ENCODE results near the gene ARHGEF3.

The ARHGEF3 gene

DNA sequence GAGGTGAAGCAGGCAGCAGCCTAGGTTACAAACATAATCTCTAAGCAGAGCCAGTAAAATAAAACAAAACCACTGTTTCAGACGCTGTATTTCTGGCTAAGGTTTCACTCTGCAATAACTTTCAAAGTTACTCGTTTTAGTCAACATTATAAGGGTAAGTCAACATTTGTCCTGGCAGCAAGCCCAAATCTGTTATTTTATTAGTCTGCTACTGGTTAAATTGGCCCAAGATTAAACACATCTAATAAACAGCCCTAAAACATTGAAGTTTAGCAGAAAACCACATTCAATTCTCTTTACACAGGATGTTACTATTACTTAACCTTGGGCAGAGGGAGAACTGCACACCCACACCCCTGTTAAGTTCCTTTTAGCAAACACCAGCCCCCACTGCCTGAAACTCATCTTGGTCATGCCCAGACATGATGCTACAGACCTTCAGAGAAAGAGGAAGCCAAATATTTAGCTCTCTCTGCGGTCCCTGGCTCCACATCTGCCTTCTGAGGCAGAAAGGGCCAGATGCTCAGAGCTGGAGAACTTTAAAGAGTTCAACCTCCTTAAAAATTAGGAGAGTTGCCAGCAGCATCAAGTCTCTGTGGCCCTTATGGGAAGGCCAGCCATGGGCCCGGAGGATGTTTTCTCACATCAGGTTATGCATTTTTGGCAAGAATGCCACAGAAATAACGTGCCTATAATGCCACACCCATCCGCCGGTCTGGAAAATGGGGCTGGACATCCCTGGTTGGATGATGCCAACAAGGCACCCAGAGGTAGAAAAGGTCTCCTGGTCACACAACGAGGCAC, 17.9 kb downstream of the ARHGEF3 start:
- no peak overlapping the region for H3K4me2 ChIP-seq (ENCODE audit: low read length)
- no peak overlapping the region for H3K4me3 ChIP-seq (ENCODE audit: low read length)
- no CpG with 5 or more reads among the region's 8 CpGs for WGBS (ENCODE audit: extremely low coverage, insufficient coverage, low lambda C conversion rate)

GRCh38 chr3:56782906-56783305, 18.8 kb downstream of the ARHGEF3 start:
- no peak overlapping the region for H3K4me3 ChIP-seq (ENCODE audit: low read length)
- no CpG with 5 or more reads among the region's 2 CpGs for WGBS (ENCODE audit: extremely low coverage, insufficient coverage, low lambda C conversion rate)
- H3K79me2 ChIP-seq (ENCODE audit: control insufficient read depth, insufficient read depth, low read length) = no peaks in the 10 kb centered on the region
- DNase-seq = no peak
- peak overlapping the region; percentile 97 for H2BK120ac ChIP-seq (ENCODE audit: low read depth, low read length)
- no peak overlapping the region for H3K23ac ChIP-seq (ENCODE audit: low read length)
- peak overlapping the region; percentile 58 for H3K27ac ChIP-seq (ENCODE audit: low read depth, low read length)
- H2BK5ac ChIP-seq (ENCODE audit: low read length) = peak overlapping the region; percentile 56
- peaks cover 3% of the 10 kb centered on the region for H3K4me1 ChIP-seq (ENCODE audit: control insufficient read depth, low read depth, low read length)
- H3K79me1 ChIP-seq (ENCODE audit: low read length) = no peaks in the 10 kb centered on the region
- H3K56ac ChIP-seq (ENCODE audit: low read length) = peak overlapping the region; percentile 57
- peak overlapping the region; percentile 24 for H4K5ac ChIP-seq (ENCODE audit: low read length)
- peak overlapping the region; percentile 88 for H3K4ac ChIP-seq (ENCODE audit: low read depth, low read length)
- no peaks in the 10 kb centered on the region for H3K36me3 ChIP-seq (ENCODE audit: control insufficient read depth, insufficient read depth, low read length)
- no peak overlapping the region for H3K4me2 ChIP-seq (ENCODE audit: low read length)
- no peak overlapping the region for H2AK5ac ChIP-seq (ENCODE audit: low read length)
- peak overlapping the region; percentile 99 for H3K18ac ChIP-seq (ENCODE audit: low read length)
- no peak overlapping the region for H4K8ac ChIP-seq (ENCODE audit: low read depth, low read length)
- no peaks in the 10 kb centered on the region for H3K27me3 ChIP-seq (ENCODE audit: insufficient read depth, low read length, poor library complexity)
- H2BK15ac ChIP-seq (replicated peaks; ENCODE audit: low read depth) = no peak overlapping the region
- H3K9ac ChIP-seq (ENCODE audit: low read length) = peak overlapping the region; percentile 6

More for the DNA sequence above, 17.9 kb downstream of the ARHGEF3 start:
- Histone ChIP-seq H4K8ac (ENCODE audit: low read depth, low read length) (peak overlapping the region; percentile 84), H3K27me3 (ENCODE audit: insufficient read depth, low read length, poor library complexity) (no peaks in the 10 kb centered on the region), H2BK5ac (ENCODE audit: low read length) (no peak overlapping the region), H4K5ac (ENCODE audit: low read length) (no peak overlapping the region), H3K79me1 (ENCODE audit: low read length) (no peaks in the 10 kb centered on the region), H3K23ac (ENCODE audit: low read length) (no peak overlapping the region), H3K4me1 (ENCODE audit: control insufficient read depth, low read depth, low read length) (peaks cover 3% of the 10 kb centered on the region), H3K36me3 (ENCODE audit: control insufficient read depth, insufficient read depth, low read length) (no peaks in the 10 kb centered on the region), H3K27ac (ENCODE audit: low read depth, low read length) (peak overlapping the region; percentile 58), H2BK120ac (ENCODE audit: low read depth, low read length) (peak overlapping the region; percentile 97), H2BK15ac (replicated peaks; ENCODE audit: low read depth) (no peak overlapping the region), H3K9ac (ENCODE audit: low read length) (peak overlapping the region; percentile 6), H3K79me2 (ENCODE audit: control insufficient read depth, insufficient read depth, low read length) (no peaks in the 10 kb centered on the region), H3K56ac (ENCODE audit: low read length) (peak overlapping the region; percentile 18), H3K18ac (ENCODE audit: low read length) (peak overlapping the region; percentile 99), H3K4ac (ENCODE audit: low read depth, low read length) (peak overlapping the region; percentile 81), H2AK5ac (ENCODE audit: low read length) (no peak overlapping the region)
- no peak for DNase-seq

DNA sequence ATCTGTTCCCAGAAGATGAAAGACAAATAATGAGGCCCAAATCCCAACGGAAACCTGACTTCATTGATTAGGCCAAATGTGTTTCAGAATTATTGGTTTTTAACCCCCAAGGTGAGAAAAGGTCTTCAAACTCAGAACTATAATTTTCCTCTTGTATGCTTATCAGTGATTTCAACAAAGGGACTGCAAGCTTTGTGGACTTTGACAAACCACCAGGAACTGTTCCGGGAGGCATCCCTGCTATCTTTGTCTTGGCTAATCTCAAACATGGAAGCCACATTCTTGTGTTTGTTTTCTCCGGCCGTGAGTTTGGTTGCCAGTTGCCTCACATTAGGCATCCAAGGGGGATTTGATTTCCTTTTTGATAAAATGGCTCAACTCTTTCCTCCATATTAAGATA, 19.5 kb downstream of the ARHGEF3 start:
- H3K27me3 ChIP-seq (ENCODE audit: insufficient read depth, low read length, poor library complexity) = no peaks in the 10 kb centered on the region
- no peak overlapping the region for H2BK120ac ChIP-seq (ENCODE audit: low read depth, low read length)
- H3K4me1 ChIP-seq (ENCODE audit: control insufficient read depth, low read depth, low read length) = peaks cover 3% of the 10 kb centered on the region
- no peaks in the 10 kb centered on the region for H3K36me3 ChIP-seq (ENCODE audit: control insufficient read depth, insufficient read depth, low read length)
- H2BK5ac ChIP-seq (ENCODE audit: low read length) = no peak overlapping the region
- H3K56ac ChIP-seq (ENCODE audit: low read length) = no peak overlapping the region
- no peak overlapping the region for H3K18ac ChIP-seq (ENCODE audit: low read length)
- H3K27ac ChIP-seq (ENCODE audit: low read depth, low read length) = no peak overlapping the region
- no peaks in the 10 kb centered on the region for H3K79me1 ChIP-seq (ENCODE audit: low read length)
- H3K23ac ChIP-seq (ENCODE audit: low read length) = no peak overlapping the region
- H3K4me3 ChIP-seq (ENCODE audit: low read length) = no peak overlapping the region
- H4K5ac ChIP-seq (ENCODE audit: low read length) = no peak overlapping the region
- H4K8ac ChIP-seq (ENCODE audit: low read depth, low read length) = no peak overlapping the region
- H3K79me2 ChIP-seq (ENCODE audit: control insufficient read depth, insufficient read depth, low read length) = no peaks in the 10 kb centered on the region
- no peak overlapping the region for H3K4me2 ChIP-seq (ENCODE audit: low read length)
- no peak overlapping the region for H3K9ac ChIP-seq (ENCODE audit: low read length)
- H3K4ac ChIP-seq (ENCODE audit: low read depth, low read length) = no peak overlapping the region
- H2BK15ac ChIP-seq (replicated peaks; ENCODE audit: low read depth) = no peak overlapping the region
- H2AK5ac ChIP-seq (ENCODE audit: low read length) = no peak overlapping the region
- peak; percentile 94 for DNase-seq
- WGBS (ENCODE audit: extremely low coverage, insufficient coverage, low lambda C conversion rate) = no CpG with 5 or more reads among the region's 4 CpGs

- H3K27me3 ChIP-seq (ENCODE audit: insufficient read depth, low read length, poor library complexity) = no peaks in the 10 kb centered on the region
- no CpG with 5 or more reads among the region's 2 CpGs for WGBS (ENCODE audit: extremely low coverage, insufficient coverage, low lambda C conversion rate)
Measured at GRCh38 chr3:56781762-56782161, 20.0 kb downstream of the ARHGEF3 start.

GRCh38 chr3:56780936-56781335, 20.8 kb downstream of the ARHGEF3 start:
- H3K4ac ChIP-seq (ENCODE audit: low read depth, low read length) = no peak overlapping the region
- no peak overlapping the region for H3K4me3 ChIP-seq (ENCODE audit: low read length)
- peaks cover 3% of the 10 kb centered on the region for H3K4me1 ChIP-seq (ENCODE audit: control insufficient read depth, low read depth, low read length)
- no peaks in the 10 kb centered on the region for H3K79me2 ChIP-seq (ENCODE audit: control insufficient read depth, insufficient read depth, low read length)
- H2AK5ac ChIP-seq (ENCODE audit: low read length) = no peak overlapping the region
- H2BK5ac ChIP-seq (ENCODE audit: low read length) = no peak overlapping the region
- H3K56ac ChIP-seq (ENCODE audit: low read length) = no peak overlapping the region
- no peak overlapping the region for H3K27ac ChIP-seq (ENCODE audit: low read depth, low read length)
- H3K4me2 ChIP-seq (ENCODE audit: low read length) = no peak overlapping the region
- H3K79me1 ChIP-seq (ENCODE audit: low read length) = no peaks in the 10 kb centered on the region
- whole genome bisulfite sequencing (ENCODE audit: extremely low coverage, insufficient coverage, low lambda C conversion rate) = no CpG with 5 or more reads among the region's 2 CpGs
- H3K27me3 ChIP-seq (ENCODE audit: insufficient read depth, low read length, poor library complexity) = no peaks in the 10 kb centered on the region
- H2BK15ac ChIP-seq (replicated peaks; ENCODE audit: low read depth) = no peak overlapping the region
- H4K5ac ChIP-seq (ENCODE audit: low read length) = no peak overlapping the region
- H3K36me3 ChIP-seq (ENCODE audit: control insufficient read depth, insufficient read depth, low read length) = no peaks in the 10 kb centered on the region
- no peak overlapping the region for H3K9ac ChIP-seq (ENCODE audit: low read length)
- no peak overlapping the region for H4K8ac ChIP-seq (ENCODE audit: low read depth, low read length)
- H2BK120ac ChIP-seq (ENCODE audit: low read depth, low read length) = no peak overlapping the region
- no peak overlapping the region for H3K18ac ChIP-seq (ENCODE audit: low read length)
- DNase-seq = no peak
- H3K23ac ChIP-seq (ENCODE audit: low read length) = no peak overlapping the region

More at GRCh38 chr3:56781762-56782161, 20.0 kb downstream of the ARHGEF3 start:
- Histone ChIP-seq H2BK5ac (ENCODE audit: low read length) (peak overlapping the region; percentile 97), H2BK120ac (ENCODE audit: low read depth, low read length) (no peak overlapping the region), H3K4me3 (ENCODE audit: low read length) (no peak overlapping the region), H3K36me3 (ENCODE audit: control insufficient read depth, insufficient read depth, low read length) (no peaks in the 10 kb centered on the region), H3K9ac (ENCODE audit: low read length) (peak overlapping the region; percentile 23), H2BK15ac (replicated peaks; ENCODE audit: low read depth) (no peak overlapping the region), H2AK5ac (ENCODE audit: low read length) (peak overlapping the region; percentile 95), H3K56ac (ENCODE audit: low read length) (peak overlapping the region; percentile 78), H3K23ac (ENCODE audit: low read length) (peak overlapping the region; percentile 48), H3K27ac (ENCODE audit: low read depth, low read length) (peak overlapping the region; percentile 65), H3K4me2 (ENCODE audit: low read length) (no peak overlapping the region), H3K4me1 (ENCODE audit: control insufficient read depth, low read depth, low read length) (peaks cover 3% of the 10 kb centered on the region), H3K79me2 (ENCODE audit: control insufficient read depth, insufficient read depth, low read length) (no peaks in the 10 kb centered on the region), H4K8ac (ENCODE audit: low read depth, low read length) (no peak overlapping the region), H4K5ac (ENCODE audit: low read length) (no peak overlapping the region), H3K79me1 (ENCODE audit: low read length) (no peaks in the 10 kb centered on the region), H3K4ac (ENCODE audit: low read depth, low read length) (no peak overlapping the region), H3K18ac (ENCODE audit: low read length) (no peak overlapping the region)
- DNase-seq = no peak

All from mesendoderm (in vitro differentiated cells).